IMR-90 (cell line): ENCODE measurements around the gene MGAT1. TPM values are rescaled to one million over a fixed set of nuclear protein-coding genes. Genes with fewer than 3 reads are reported as not detected.

Source experiments
- ATAC-seq: fragments of 200-7000 bp; cut with Tn5 transposase; 2 replicates; pipeline ENCODE4 v1.9.1; 2020; ENCODE audit warnings: low read depth, mild to moderate bottlenecking, moderate library complexity
- BruUV-seq: library from RNA; stranded (reverse); fragments of 400-500 nt; replicated peaks from 2 replicates; lab custom pipeline; 2021; lab: Mats Ljungman, UMichigan
- CTCF ChIA-PET: fragments of 300-600 bp; formaldehyde crosslinking; extraction: SDS; loops from one replicate; lab custom pipeline; 2021; ENCODE audit warnings: antibody characterized with exemption; lab: Yijun Ruan, JAX
- POLR2A ChIA-PET: fragments of 300-600 bp; sonication (Branson Sonifier 250); formaldehyde crosslinking; loops from one replicate; lab custom pipeline; 2022; ENCODE audit warnings: antibody characterized with exemption; ENCODE audit not compliant: unreplicated experiment; lab: Charles Lee
- DNase-seq: peaks from one replicate; pipeline ENCODE4 v3.0.0; 2013
- H2AFZ ChIP-seq: replicated peaks from 2 replicates; pipeline ENCODE3; 2013; ENCODE audit warnings: low read length, mild to moderate bottlenecking; ENCODE audit not compliant: poor library complexity
- H2AK5ac ChIP-seq: 2 replicates; pipeline ENCODE4 v1.6.1; 2013; ENCODE audit warnings: low read depth, low read length, inconsistent platforms
- H2AK9ac ChIP-seq: replicated peaks from 2 replicates; pipeline ENCODE3; 2013; ENCODE audit warnings: mild to moderate bottlenecking, low read depth, low read length, moderate library complexity; ENCODE audit not compliant: poor library complexity
- H2BK120ac ChIP-seq: 2 replicates; pipeline ENCODE4 v1.6.1; 2013; ENCODE audit warnings: low read depth, low read length, inconsistent platforms
- H2BK15ac ChIP-seq: 3 replicates; pipeline ENCODE4 v1.6.1; 2013; ENCODE audit warnings: low read depth, low read length, inconsistent platforms
- H2BK20ac ChIP-seq: 2 replicates; pipeline ENCODE4 v1.6.1; 2013; ENCODE audit warnings: low read depth, mild to moderate bottlenecking, inconsistent platforms, low read length, moderate library complexity
- H2BK5ac ChIP-seq: 2 replicates; pipeline ENCODE4 v1.6.1; 2013; ENCODE audit warnings: mild to moderate bottlenecking, low read depth, low read length, inconsistent platforms; ENCODE audit not compliant: poor library complexity, severe bottlenecking
- H3K14ac ChIP-seq: replicated peaks from 2 replicates; pipeline ENCODE4 v1.6.1; 2013; ENCODE audit warnings: low read depth, low read length, inconsistent platforms
- H3K18ac ChIP-seq: 2 replicates; pipeline ENCODE4 v1.6.1; 2013; ENCODE audit warnings: low read depth, low read length, control low read depth
- H3K23ac ChIP-seq: 2 replicates; pipeline ENCODE4 v1.6.1; 2013; ENCODE audit warnings: low read depth, low read length, inconsistent platforms
- H3K27ac ChIP-seq: 2 replicates; pipeline ENCODE4 v1.5.1; 2013; ENCODE audit warnings: mild to moderate bottlenecking, control low read depth, low read length; ENCODE audit not compliant: insufficient read depth
- H3K27me3 ChIP-seq: 2 replicates; pipeline ENCODE4 v1.6.1; 2013; ENCODE audit warnings: low read length; ENCODE audit not compliant: control insufficient read depth, insufficient read depth
- H3K36me3 ChIP-seq: 2 replicates; pipeline ENCODE4 v1.6.1; 2013; ENCODE audit warnings: low read length, mixed read lengths; ENCODE audit not compliant: control insufficient read depth, insufficient read depth
- H3K4ac ChIP-seq: 2 replicates; pipeline ENCODE4 v1.6.1; 2013; ENCODE audit warnings: low read depth, low read length, inconsistent platforms
- H3K4me1 ChIP-seq: 2 replicates; pipeline ENCODE4 v1.6.1; 2013; ENCODE audit warnings: low read length, mixed read lengths; ENCODE audit not compliant: control insufficient read depth, insufficient read depth
- H3K4me2 ChIP-seq: 2 replicates; pipeline ENCODE4 v1.6.1; 2013; ENCODE audit warnings: low read depth, mild to moderate bottlenecking, control low read depth, low read length, moderate library complexity
- H3K4me3 ChIP-seq: 2 replicates; pipeline ENCODE4 v1.5.1; 2013; ENCODE audit warnings: low read depth, mild to moderate bottlenecking, control low read depth, low read length, moderate library complexity; ENCODE audit not compliant: insufficient read depth
- H3K56ac ChIP-seq: 2 replicates; pipeline ENCODE4 v1.6.1; 2013; ENCODE audit warnings: low read length, inconsistent platforms; ENCODE audit not compliant: insufficient read depth; ENCODE audit errors: extremely low read depth
- H3K79me1 ChIP-seq, 2 experiments: 2 replicates each; pipeline ENCODE4 v1.6.1; 2013; ENCODE audit warnings: low read length in 2 of 2, inconsistent platforms in 1 of 2, low read depth in 1 of 2
- H3K9ac ChIP-seq: 2 replicates; pipeline ENCODE4 v1.6.1; 2013; ENCODE audit warnings: low read depth, low read length, control low read depth
- H3K9me1 ChIP-seq: 2 replicates; pipeline ENCODE4 v1.6.1; 2013; ENCODE audit warnings: low read length, inconsistent platforms; ENCODE audit not compliant: insufficient read depth
- H3K9me3 ChIP-seq: 2 replicates; pipeline ENCODE4 v1.6.1; 2013; ENCODE audit warnings: low read length; ENCODE audit not compliant: control insufficient read depth, insufficient read depth
- H4K20me1 ChIP-seq: 2 replicates; pipeline ENCODE4 v1.6.1; 2013; ENCODE audit warnings: low read length, inconsistent platforms; ENCODE audit not compliant: insufficient read depth
- H4K5ac ChIP-seq: 2 replicates; pipeline ENCODE4 v1.6.1; 2013; ENCODE audit warnings: mild to moderate bottlenecking, low read depth, low read length, control low read depth
- H4K8ac ChIP-seq, 2 experiments: 2 replicates each; pipeline ENCODE4 v1.6.1; 2013; ENCODE audit warnings: low read depth in 2 of 2, low read length in 2 of 2, control low read depth in 1 of 2, inconsistent platforms in 1 of 2
- H4K91ac ChIP-seq: 2 replicates; pipeline ENCODE4 v1.6.1; 2013; ENCODE audit warnings: low read depth, low read length, inconsistent platforms; ENCODE audit not compliant: insufficient read depth
- BHLHE40 ChIP-seq: fragments of 150-350 bp; IDR thresholded peaks from 2 replicates; pipeline ENCODE4 v1.6.1; 2016; ENCODE audit warnings: mild to moderate bottlenecking, low read depth, low read length
- CEBPB ChIP-seq: IDR thresholded peaks from 2 replicates; pipeline ENCODE4 v1.6.1; 2012; ENCODE audit warnings: low read depth, low read length, improper control_type of control experiment
- CHD1 ChIP-seq: IDR thresholded peaks from 2 replicates; pipeline ENCODE4 v1.6.1; 2012; ENCODE audit warnings: low read depth, low read length, improper control_type of control experiment
- CTCF ChIP-seq: conservative IDR thresholded peaks from 2 replicates; pipeline ENCODE4 v1.5.1; 2012; ENCODE audit warnings: mild to moderate bottlenecking, low read depth, low read length, improper control_type of control experiment
- ELK1 ChIP-seq: fragments of 150-350 bp; IDR thresholded peaks from 2 replicates; pipeline ENCODE4 v1.6.1; 2016; ENCODE audit warnings: low read depth, mild to moderate bottlenecking, low read length, moderate library complexity, borderline replicate concordance
- FOS ChIP-seq: fragments of 150-350 bp; IDR thresholded peaks from 2 replicates; pipeline ENCODE4 v1.6.1; 2016; ENCODE audit warnings: low read depth, low read length
- MAFK ChIP-seq: IDR thresholded peaks from 2 replicates; pipeline ENCODE4 v1.6.1; 2012; ENCODE audit warnings: low read depth, low read length, improper control_type of control experiment
- MAZ ChIP-seq: IDR thresholded peaks from 2 replicates; pipeline ENCODE4 v1.6.1; 2012; ENCODE audit warnings: low read depth, mild to moderate bottlenecking, low read length, improper control_type of control experiment, moderate library complexity, borderline replicate concordance
- MXI1 ChIP-seq: IDR thresholded peaks from 2 replicates; pipeline ENCODE4 v1.6.1; 2012; ENCODE audit warnings: low read depth, mild to moderate bottlenecking, low read length, moderate library complexity, borderline replicate concordance
- NFE2L2 ChIP-seq: fragments of 150-350 bp; IDR thresholded peaks from 2 replicates; pipeline ENCODE4 v1.6.1; 2016; ENCODE audit warnings: low read depth, mild to moderate bottlenecking, low read length
- POLR2A ChIP-seq: IDR thresholded peaks from 2 replicates; pipeline ENCODE4 v1.6.1; 2012; ENCODE audit warnings: mild to moderate bottlenecking, low read depth, low read length
- RAD21 ChIP-seq: IDR thresholded peaks from 2 replicates; pipeline ENCODE4 v1.6.1; 2012; ENCODE audit warnings: low read length, improper control_type of control experiment
- RCOR1 ChIP-seq: IDR thresholded peaks from 2 replicates; pipeline ENCODE4 v1.6.1; 2012; ENCODE audit warnings: mild to moderate bottlenecking, low read length, improper control_type of control experiment; ENCODE audit not compliant: insufficient replicate concordance
- RFX5 ChIP-seq: IDR thresholded peaks from 2 replicates; pipeline ENCODE4 v1.8.0; 2012; ENCODE audit warnings: low read depth, mild to moderate bottlenecking, low read length, moderate library complexity
- SMC3 ChIP-seq: fragments of 150-350 bp; IDR thresholded peaks from 2 replicates; pipeline ENCODE4 v1.6.1; 2016; ENCODE audit warnings: low read depth, mild to moderate bottlenecking, antibody characterized with exemption, low read length, moderate library complexity
- USF2 ChIP-seq: fragments of 150-350 bp; IDR thresholded peaks from 2 replicates; pipeline ENCODE4 v1.6.1; 2017; ENCODE audit warnings: mild to moderate bottlenecking, antibody characterized with exemption, low read length, low read depth
- WGBS, 2 experiments: methylation state at CpG; one replicate each; pipeline versions ENCODE4 v1.1.5 to v1.1.7; 2013; ENCODE audit warnings: missing lambda C conversion rate in 2 of 2; ENCODE audit not compliant: insufficient read length in 1 of 2; ENCODE audit errors: extremely low coverage in 2 of 2; 5-methylcytosine and 5-hydroxymethylcytosine counted together
- dilution Hi-C: fragments of 300-500 bp; cut with HindIII; formaldehyde crosslinking; loops from one replicate; pipeline ENCODE4 v1.14.3; 2018; ENCODE audit warnings: low sequenced_read_pairs; ENCODE audit not compliant: unreplicated experiment
- in situ Hi-C: fragments of 300-500 bp; cut with MboI; formaldehyde crosslinking; loops from 3 replicates; pipeline ENCODE4 v1.14.3; 2019; ENCODE audit warnings: low sequenced_read_pairs, inconsistent platforms, mixed read lengths
- intact Hi-C: fragments of 100-400 bp; cut with micrococcal nuclease; formaldehyde crosslinking; loops from 2 replicates; pipeline ENCODE4 v1.10.0; 2022
- polyA plus RNA-seq, 3 experiments: library from polyadenylated mRNA; depleted of rRNA; stranded (reverse); fragments of >200 nt; gene quantifications; 2 replicates each; pipeline ENCODE4 v1.2.3, GENCODE V29; 2012; ENCODE audit warnings: low replicate concordance in 1 of 3
- total RNA-seq: library from RNA; depleted of rRNA; stranded (reverse); fragments of >200 nt; gene quantifications from 2 replicates; pipeline ENCODE4 v1.2.3, GENCODE V29; 2012

The MGAT1 gene
- total and polyA plus RNA-seq, 2 of the 4 experiments (the other 2 are of a cell fraction): 56.3 to 141 TPM

GRCh38 chr5:180790020-180790419 is 12.6 kb downstream of the MGAT1 start:
- H3K56ac ChIP-seq: no peak overlapping the region

More at GRCh38 chr5:180790020-180790419, 12.6 kb downstream of the MGAT1 start:
- no peak overlapping the region for H2BK120ac ChIP-seq
- no peaks in the 10 kb centered on the region for H3K27me3 ChIP-seq
- H3K4me3 ChIP-seq: no peak overlapping the region
- no peak overlapping the region for H2AFZ ChIP-seq
- H4K8ac ChIP-seq: no peak overlapping the region
- peaks cover 30% of the 10 kb centered on the region for H3K4me1 ChIP-seq
- peaks cover 15% of the 10 kb centered on the region; the same call in 1 of the 2 replicates for H3K9me1 ChIP-seq
- WGBS, 2 experiments: 90% methylated on average over 6 of the region's 8 CpGs; no CpG with 5 or more reads in 1 of the 2 experiments
- no peak overlapping the region for H3K14ac ChIP-seq
- H3K18ac ChIP-seq: no peak overlapping the region
- no peak for TF ChIP-seq MAFK
- TF ChIP-seq SMC3: no peak
- TF ChIP-seq NFE2L2: no peak
- no peak for TF ChIP-seq CTCF
- TF ChIP-seq RFX5: no peak
- no peak for TF ChIP-seq POLR2A
- no peak for TF ChIP-seq CEBPB
- TF ChIP-seq BHLHE40: no peak
- no peak for TF ChIP-seq RAD21
- no peak for TF ChIP-seq MAZ
- no peak for TF ChIP-seq MXI1
- TF ChIP-seq CHD1: no peak
- no peak for TF ChIP-seq USF2
- TF ChIP-seq RCOR1: no peak
- TF ChIP-seq FOS: no peak
- TF ChIP-seq ELK1: no peak
- H3K27ac ChIP-seq: no peak overlapping the region
- H3K79me1 ChIP-seq: peaks cover 13 to 77% of the 10 kb centered on the region in 2 experiments
- CTCF ChIA-PET: no interaction called here
- DNase-seq (no peak), ATAC-seq (no peak)
- POLR2A ChIA-PET: no interaction called here
- peaks cover 40% of the 10 kb centered on the region for H3K36me3 ChIP-seq
- H2AK9ac ChIP-seq: no peak overlapping the region
- H2BK15ac ChIP-seq: no peak overlapping the region
- no peak overlapping the region for H3K4ac ChIP-seq
- H4K20me1 ChIP-seq: peaks cover 47% of the 10 kb centered on the region
- dilution Hi-C loops (no loop called here), in situ Hi-C loops (no loop called here), intact Hi-C loops (no loop called here)
- no peak overlapping the region for H3K23ac ChIP-seq
- BruUV-seq: no TSS peak
- H3K9me3 ChIP-seq: no peaks in the 10 kb centered on the region
- H2BK20ac ChIP-seq: no peak overlapping the region
- no peak overlapping the region for H2AK5ac ChIP-seq
- H2BK5ac ChIP-seq: no peak overlapping the region
- no peak overlapping the region for H3K9ac ChIP-seq
- H4K5ac ChIP-seq: no peak overlapping the region
- H4K91ac ChIP-seq: no peak overlapping the region
- no peak overlapping the region for H3K4me2 ChIP-seq
